Ovary (tissue), 9 donors: ENCODE data around the gene OTOR. TPM values are rescaled to one million over a fixed set of nuclear protein-coding genes. Genes with fewer than 3 reads are reported as not detected.

Experiments used
- DNase-seq, 5 donors: peaks; one replicate each; pipeline ENCODE4 v3.0.0-alpha.2; 2019 to 2020
- H3K27ac ChIP-seq, 2 donors: fragments of 200-600 bp; one replicate each; pipeline versions ENCODE4 v1.5.1 to v1.8.0; 2019 to 2022
- H3K27me3 ChIP-seq: fragments of 200-600 bp; one replicate; pipeline ENCODE4 v1.8.0; 2022
- H3K36me3 ChIP-seq: fragments of 200-600 bp; sonication (generic); one replicate; pipeline ENCODE4 v1.5.1; 2019
- H3K4me1 ChIP-seq: one replicate; pipeline ENCODE4 v1.8.1; 2013; ENCODE audit warnings: mild to moderate bottlenecking, moderate library complexity; ENCODE audit not compliant: insufficient read depth
- H3K4me3 ChIP-seq: fragments of 200-600 bp; sonication (generic); one replicate; pipeline ENCODE4 v1.5.1; 2017
- H3K9me3 ChIP-seq, 2 donors: fragments of 200-600 bp in 1 of 2; sonication (generic) in 1 of 2; one replicate each; pipeline versions ENCODE4 v1.5.1 to v1.8.1; 2013 to 2019; ENCODE audit warnings: mild to moderate bottlenecking in 1 of 2, moderate library complexity in 1 of 2
- EP300 ChIP-seq: sonication (generic); formaldehyde crosslinking; IDR thresholded peaks from one replicate; pipeline ENCODE4 v1.6.1; 2017; ENCODE audit warnings: antibody characterized with exemption
- POLR2A ChIP-seq: fragments of 450-650 bp; IDR thresholded peaks from one replicate; pipeline ENCODE4 v1.6.1; 2017; ENCODE audit warnings: antibody characterized with exemption, mild to moderate bottlenecking, moderate library complexity
- WGBS, 3 donors: extraction: QIAGEN DNeasy Blood & Tissue Kit in 1 of 3; methylation state at CpG; one replicate each; pipeline versions ENCODE4 v1.1.5 to v1.1.7; 2013 to 2017; 5-methylcytosine and 5-hydroxymethylcytosine counted together
- intact Hi-C, 4 donors: fragments of 100-400 bp; cut with DNase I; formaldehyde crosslinking; loops; one replicate each; pipeline versions ENCODE4 v1.11.0 to v1.15.1; 2022 to 2023
- polyA plus RNA-seq, 2 donors: library from polyadenylated mRNA; stranded (reverse); fragments of 200-250 nt in 1 of 2; fragments of 350-450 nt in 1 of 2; fragmentation: Illumina TruSeq in 1 of 2; extraction: RNeasy Lipid Tissue Mini Kit (QIAGEN cat#74804) in 1 of 2; gene quantifications; one replicate each; pipeline ENCODE4 v1.2.3, GENCODE V29; 2013 to 2014
- total RNA-seq, 7 donors: library from RNA; depleted of rRNA in 2 of 7; stranded (reverse); fragments of >200 nt in 2 of 7; fragmentation: NEBNext Ultra II Directional in 3 of 7; extraction: Animal tissue kit (Norgen Biotek cat#: 25700) in 3 of 7; gene quantifications; one replicate each; pipeline versions ENCODE4 v1.1.0 to v1.2.4, GENCODE V29; 2016 to 2023
- TF ChIP-seq, protein P1 (sequence below), 3 donors: fragments of 450-650 bp in 2 of 3; fragments of 200-600 bp in 1 of 3; IDR thresholded peaks; one replicate each; pipeline versions ENCODE4 v1.5.1 to v1.8.0; 2016 to 2022; ENCODE audit warnings: antibody characterized with exemption in 3 of 3, mild to moderate bottlenecking in 1 of 3
- donor health status: DM: no; HTN: no; CAD: no; lungs with moderate emphysema.
- donor health status: DM: no; HTN: no; CAD: no.
- donor health status: Bipolar disorder and iron deficiency.
- donor health status: DM: yes; HTN: yes; CAD: no.
- donor health status: DM: no; HTN: no; CAD: no.
- donor health status: DM: yes; HTN: yes; CAD: no.

The OTOR gene
- total and polyA plus RNA-seq, 9 donors: not detected

GRCh38 chr20:16775961-16776360, 27.8 kb downstream of the OTOR start:
- no peak for TF ChIP-seq POLR2A
- no peak for TF ChIP-seq EP300
- TF ChIP-seq, protein P1, sequence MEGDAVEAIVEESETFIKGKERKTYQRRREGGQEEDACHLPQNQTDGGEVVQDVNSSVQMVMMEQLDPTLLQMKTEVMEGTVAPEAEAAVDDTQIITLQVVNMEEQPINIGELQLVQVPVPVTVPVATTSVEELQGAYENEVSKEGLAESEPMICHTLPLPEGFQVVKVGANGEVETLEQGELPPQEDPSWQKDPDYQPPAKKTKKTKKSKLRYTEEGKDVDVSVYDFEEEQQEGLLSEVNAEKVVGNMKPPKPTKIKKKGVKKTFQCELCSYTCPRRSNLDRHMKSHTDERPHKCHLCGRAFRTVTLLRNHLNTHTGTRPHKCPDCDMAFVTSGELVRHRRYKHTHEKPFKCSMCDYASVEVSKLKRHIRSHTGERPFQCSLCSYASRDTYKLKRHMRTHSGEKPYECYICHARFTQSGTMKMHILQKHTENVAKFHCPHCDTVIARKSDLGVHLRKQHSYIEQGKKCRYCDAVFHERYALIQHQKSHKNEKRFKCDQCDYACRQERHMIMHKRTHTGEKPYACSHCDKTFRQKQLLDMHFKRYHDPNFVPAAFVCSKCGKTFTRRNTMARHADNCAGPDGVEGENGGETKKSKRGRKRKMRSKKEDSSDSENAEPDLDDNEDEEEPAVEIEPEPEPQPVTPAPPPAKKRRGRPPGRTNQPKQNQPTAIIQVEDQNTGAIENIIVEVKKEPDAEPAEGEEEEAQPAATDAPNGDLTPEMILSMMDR (IDR thresholded peaks at IDR 0.05): no peak
- Histone ChIP-seq H3K9me3 (no peaks in the 10 kb centered on the region), H3K27ac (no peak overlapping the region), H3K36me3 (no peaks in the 10 kb centered on the region), H3K4me3 (no peak overlapping the region), H3K27me3 (no peaks in the 10 kb centered on the region), H3K4me1 (no peaks in the 10 kb centered on the region)
- no peak for DNase-seq
- 86 to 89% (median 88%) methylated on average over 1 of the region's 1 CpG for WGBS, 3 donors
- intact Hi-C loops: no loop called here

DNA sequence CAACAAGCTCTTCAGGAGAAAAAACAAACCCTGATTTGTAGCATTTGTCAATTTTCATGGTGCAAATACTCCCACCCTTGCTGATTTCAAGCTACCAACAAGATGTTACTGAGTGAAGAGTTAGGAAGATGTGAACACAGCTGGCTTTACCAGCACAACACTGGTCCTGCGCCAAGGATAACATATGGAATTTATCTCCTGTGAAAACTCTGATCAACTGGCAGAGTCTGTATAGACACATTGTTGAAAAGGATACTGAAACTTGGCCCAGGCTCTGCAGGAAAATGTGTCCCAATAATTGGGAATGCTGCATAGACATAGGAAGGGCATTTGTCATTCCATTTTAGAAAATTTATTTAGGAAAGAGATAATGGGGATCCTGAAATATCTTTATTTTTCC, 29.0 kb downstream of the OTOR start:
- H3K27me3 ChIP-seq: no peaks in the 10 kb centered on the region
- H3K36me3 ChIP-seq: no peaks in the 10 kb centered on the region
- intact Hi-C loops: no loop called here
- WGBS, 3 donors: 33 to 38% (median 35%) methylated on average over 1 of the region's 1 CpG
- no peak overlapping the region for H3K4me3 ChIP-seq
- no peaks in the 10 kb centered on the region for H3K4me1 ChIP-seq
- H3K9me3 ChIP-seq: no peaks in the 10 kb centered on the region
- no peak for DNase-seq
- TF ChIP-seq EP300: no peak
- no peak for TF ChIP-seq POLR2A
- TF ChIP-seq, protein P1 (IDR thresholded peaks at IDR 0.05): no peak
- H3K27ac ChIP-seq: no peak overlapping the region

DNA sequence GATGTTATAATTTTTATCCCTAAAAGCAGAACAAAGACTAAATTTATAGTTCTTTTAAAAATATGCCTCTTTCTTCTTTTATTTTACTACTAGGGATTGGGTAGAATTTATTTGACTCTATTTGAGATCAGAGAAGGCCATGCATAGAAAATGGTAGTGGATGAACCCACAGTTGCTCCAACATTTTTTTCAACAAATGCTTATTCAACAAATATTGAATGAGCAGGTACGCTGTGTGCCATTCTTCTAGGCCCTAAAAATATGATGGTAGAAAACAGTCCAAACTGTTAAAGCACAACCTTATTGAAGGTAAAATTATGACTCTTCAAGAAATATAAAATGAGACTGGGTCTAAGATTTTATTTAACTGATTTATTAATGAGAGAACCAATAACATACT, 30.0 kb downstream of the OTOR start:
- H3K4me1 ChIP-seq: no peaks in the 10 kb centered on the region
- no peaks in the 10 kb centered on the region for H3K9me3 ChIP-seq
- WGBS, 3 donors: 94 to 96% (median 96%) methylated on average over 1 of the region's 1 CpG
- no peaks in the 10 kb centered on the region for H3K27me3 ChIP-seq
- H3K36me3 ChIP-seq: no peaks in the 10 kb centered on the region
- DNase-seq: no peak
- TF ChIP-seq, protein P1 (IDR thresholded peaks at IDR 0.05): no peak
- TF ChIP-seq POLR2A (no peak), EP300 (no peak)
- no peak overlapping the region for H3K4me3 ChIP-seq
- intact Hi-C loops: no loop called here
- H3K27ac ChIP-seq: no peak overlapping the region

DNA sequence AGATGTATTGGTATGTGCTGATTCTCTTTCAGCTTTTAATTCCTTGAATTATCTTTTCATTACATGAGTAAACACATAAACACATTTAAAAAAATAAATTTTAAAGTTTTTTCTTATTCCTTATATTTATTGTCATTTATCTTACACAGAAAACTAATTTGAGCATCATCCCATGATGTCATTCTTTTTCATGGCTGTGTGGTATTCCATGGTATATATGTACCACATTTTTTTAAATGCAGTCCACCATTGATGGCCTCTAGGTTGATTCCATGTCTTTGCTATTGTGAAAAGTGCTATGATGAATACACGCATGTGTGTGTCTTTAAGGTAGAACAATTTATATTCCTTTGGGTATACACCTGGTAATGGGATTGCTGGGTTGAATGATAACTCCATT, 33.3 kb downstream of the OTOR start:
- no peaks in the 10 kb centered on the region for H3K36me3 ChIP-seq
- 95 to 97% (median 96%) methylated on average over 1 of the region's 1 CpG for WGBS, 3 donors
- TF ChIP-seq POLR2A (no peak), EP300 (no peak)
- TF ChIP-seq, protein P1 (IDR thresholded peaks at IDR 0.05): no peak
- no peak overlapping the region for H3K27ac ChIP-seq
- no peaks in the 10 kb centered on the region for H3K27me3 ChIP-seq
- no peak for DNase-seq
- intact Hi-C loops: no loop called here
- no peak overlapping the region for H3K4me3 ChIP-seq
- no peaks in the 10 kb centered on the region for H3K4me1 ChIP-seq
- H3K9me3 ChIP-seq: no peaks in the 10 kb centered on the region

DNA sequence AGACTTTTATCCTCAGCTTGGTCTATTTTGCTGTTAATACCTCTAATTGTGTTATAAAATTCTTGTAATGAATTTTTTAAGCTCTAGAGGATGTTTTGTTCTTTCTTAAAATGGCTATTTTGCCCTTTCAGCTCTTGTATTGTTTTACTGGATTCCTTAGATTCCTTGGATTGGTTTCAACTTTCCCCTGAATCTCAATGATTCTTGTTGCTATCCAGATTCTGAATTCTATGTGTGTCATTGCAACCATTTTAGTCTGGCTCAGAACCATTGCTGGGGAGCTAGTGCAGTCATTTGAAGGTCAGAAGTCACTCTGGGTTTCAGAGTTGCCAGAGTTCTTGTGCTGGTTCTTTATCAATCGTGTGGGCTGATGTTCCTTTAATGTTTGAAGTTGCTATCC, 37.1 kb downstream of the OTOR start:
- DNase-seq: no peak
- Histone ChIP-seq H3K27ac (no peak overlapping the region), H3K4me1 (no peaks in the 10 kb centered on the region), H3K4me3 (no peak overlapping the region), H3K27me3 (no peaks in the 10 kb centered on the region), H3K36me3 (no peaks in the 10 kb centered on the region), H3K9me3 (no peaks in the 10 kb centered on the region)
- WGBS, 3 donors: 35 to 53% (median 35%) methylated on average over 1 of the region's 1 CpG
- intact Hi-C loops: no loop called here
- TF ChIP-seq POLR2A (no peak), EP300 (no peak)
- TF ChIP-seq, protein P1 (IDR thresholded peaks at IDR 0.05): no peak
